ENCODE measurements around the gene CBFB.

Gene CBFB

DNA sequence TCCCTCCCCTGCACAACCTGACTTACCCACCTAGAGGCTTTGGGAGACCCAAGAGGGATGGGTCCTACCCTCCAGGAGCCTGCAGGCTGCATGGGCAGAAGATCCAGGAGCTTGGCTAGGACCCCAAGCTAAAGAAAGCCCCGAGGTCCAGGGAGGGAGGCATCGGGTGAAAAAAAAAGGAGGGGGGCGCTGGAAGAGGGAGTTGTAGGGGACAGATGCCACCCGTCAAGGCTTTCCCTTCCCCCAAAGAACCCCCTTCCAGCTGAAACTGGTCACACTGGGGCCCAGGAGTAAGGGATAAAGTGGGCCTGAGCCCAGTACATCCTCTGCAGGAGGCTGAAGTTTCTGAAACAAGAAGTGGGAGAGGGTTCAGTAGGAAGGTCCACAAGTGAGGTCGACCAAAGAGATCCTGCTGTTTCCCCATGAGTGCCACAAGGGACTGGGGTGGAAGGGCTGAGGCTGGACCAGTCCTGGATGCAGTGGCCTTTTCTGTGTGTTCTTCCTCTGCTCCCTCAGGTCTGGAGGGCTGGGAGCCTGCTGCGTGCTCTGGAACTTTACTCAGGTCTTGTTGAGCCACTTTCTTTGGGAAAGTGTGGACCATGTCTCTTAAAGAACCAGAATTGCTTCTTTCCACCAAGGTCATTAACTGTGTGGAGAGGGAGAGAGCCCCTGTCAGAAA lies 14.2 kb upstream of the CBFB start:
- Histone ChIP-seq H2AFZ (ENCODE audit: low read length) (no peak overlapping the region), H3K79me2 (ENCODE audit: insufficient read depth, low read length) (no peaks in the 10 kb centered on the region), H3F3A (ENCODE audit: insufficient read depth, low read length) (no peaks in the 10 kb centered on the region), H3K4me3 (ENCODE audit: low read depth, low read length, poor library complexity, severe bottlenecking) (peak overlapping the region; percentile 55), H3K27ac (ENCODE audit: low read depth, low read length, poor library complexity, severe bottlenecking) (no peak overlapping the region), H3K4me2 (ENCODE audit: low read length) (peak overlapping the region; percentile 71), H3K9me3 (ENCODE audit: low read length) (no peaks in the 10 kb centered on the region), H3K36me3 (ENCODE audit: insufficient read depth, low read length) (no peaks in the 10 kb centered on the region; the same call in 1 of the 2 replicates), H3K9me2 (ENCODE audit: low read depth, low read length) (no peaks in the 10 kb centered on the region), H4K20me1 (ENCODE audit: insufficient read depth, low read length) (no peaks in the 10 kb centered on the region), H3K4me1 (ENCODE audit: insufficient read depth, low read length, severe bottlenecking) (peaks cover 13% of the 10 kb centered on the region), H3K9ac (ENCODE audit: low read length) (peak overlapping the region; percentile 40; the same call in 1 of the 2 replicates), H3K27me3 (ENCODE audit: insufficient read depth, low read length) (0 out of 2 replicates have a peak, but pooled peaks cover 4% of the 10 kb centered on the region)
- TF ChIP-seq CTCF (IDR thresholded peaks at IDR 0.05; ENCODE audit: low read length) (no peak), EZH2 (IDR thresholded peaks at IDR 0.05; ENCODE audit: borderline replicate concordance, low read length) (no peak)

DNA sequence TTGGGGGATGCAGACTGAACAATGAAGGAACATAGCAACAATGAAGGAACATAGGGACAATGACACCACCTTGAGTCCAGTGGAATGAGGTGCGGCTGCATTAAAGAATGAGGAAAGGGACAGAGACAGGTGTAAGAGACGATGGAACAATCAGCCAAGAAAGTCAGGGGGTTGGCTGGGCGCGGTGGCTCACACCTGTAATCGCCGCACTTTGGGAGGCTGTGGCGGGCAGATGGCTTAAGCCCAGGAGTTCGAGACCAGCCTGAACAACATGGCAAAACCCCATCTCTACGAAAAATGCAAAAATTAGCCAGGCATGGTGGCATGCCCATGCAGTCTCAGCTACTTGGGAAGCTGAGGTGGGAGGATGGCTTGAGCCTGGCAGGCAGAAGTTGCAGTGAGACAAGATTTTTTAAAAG lies 13.6 kb upstream of the CBFB start:
- Histone ChIP-seq H3K79me2 (ENCODE audit: insufficient read depth, low read length) (no peaks in the 10 kb centered on the region), H3K27me3 (ENCODE audit: insufficient read depth, low read length) (0 out of 2 replicates have a peak, but pooled peaks cover 4% of the 10 kb centered on the region), H4K20me1 (ENCODE audit: insufficient read depth, low read length) (no peaks in the 10 kb centered on the region), H3K27ac (ENCODE audit: low read depth, low read length, poor library complexity, severe bottlenecking) (no peak overlapping the region), H3F3A (ENCODE audit: insufficient read depth, low read length) (no peaks in the 10 kb centered on the region), H2AFZ (ENCODE audit: low read length) (no peak overlapping the region), H3K9ac (ENCODE audit: low read length) (no peak overlapping the region), H3K9me2 (ENCODE audit: low read depth, low read length) (no peaks in the 10 kb centered on the region), H3K9me3 (ENCODE audit: low read length) (no peaks in the 10 kb centered on the region), H3K4me1 (ENCODE audit: insufficient read depth, low read length, severe bottlenecking) (peaks cover 13% of the 10 kb centered on the region), H3K36me3 (ENCODE audit: insufficient read depth, low read length) (no peaks in the 10 kb centered on the region; the same call in 1 of the 2 replicates), H3K4me2 (ENCODE audit: low read length) (no peak overlapping the region), H3K4me3 (ENCODE audit: low read depth, low read length, poor library complexity, severe bottlenecking) (no peak overlapping the region)
- no peak for TF ChIP-seq EZH2 (IDR thresholded peaks at IDR 0.05; ENCODE audit: borderline replicate concordance, low read length)
- TF ChIP-seq CTCF (IDR thresholded peaks at IDR 0.05; ENCODE audit: low read length), result no peak

DNA sequence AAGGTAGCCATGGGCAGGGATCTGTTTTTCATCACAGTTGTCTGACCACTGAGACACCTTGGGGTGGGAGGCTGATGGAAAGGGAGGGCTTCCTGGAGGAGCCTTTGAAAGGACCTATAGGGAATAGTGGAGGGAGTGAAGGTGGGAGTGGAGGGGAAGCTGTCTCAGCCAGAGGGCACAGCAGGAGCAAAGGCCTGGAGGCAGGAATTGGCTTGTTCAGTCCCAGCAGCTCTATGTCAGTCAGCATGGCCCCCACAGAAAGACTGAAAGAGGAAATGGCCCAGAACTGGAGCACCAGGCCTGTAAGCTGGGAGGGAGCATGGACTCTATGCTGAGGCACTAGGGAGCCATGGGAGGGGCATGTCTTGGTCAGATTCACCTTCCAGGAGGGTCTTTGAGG lies 12.8 kb upstream of the CBFB start:
- Histone ChIP-seq H3F3A (ENCODE audit: insufficient read depth, low read length) (no peaks in the 10 kb centered on the region), H2AFZ (ENCODE audit: low read length) (no peak overlapping the region), H3K27me3 (ENCODE audit: insufficient read depth, low read length) (0 out of 2 replicates have a peak, but pooled peaks cover 4% of the 10 kb centered on the region), H3K9me3 (ENCODE audit: low read length) (no peaks in the 10 kb centered on the region), H3K27ac (ENCODE audit: low read depth, low read length, poor library complexity, severe bottlenecking) (no peak overlapping the region), H3K4me2 (ENCODE audit: low read length) (no peak overlapping the region), H3K9ac (ENCODE audit: low read length) (no peak overlapping the region), H4K20me1 (ENCODE audit: insufficient read depth, low read length) (no peaks in the 10 kb centered on the region), H3K36me3 (ENCODE audit: insufficient read depth, low read length) (no peaks in the 10 kb centered on the region; the same call in 1 of the 2 replicates), H3K4me1 (ENCODE audit: insufficient read depth, low read length, severe bottlenecking) (peaks cover 13% of the 10 kb centered on the region), H3K4me3 (ENCODE audit: low read depth, low read length, poor library complexity, severe bottlenecking) (no peak overlapping the region), H3K79me2 (ENCODE audit: insufficient read depth, low read length) (no peaks in the 10 kb centered on the region), H3K9me2 (ENCODE audit: low read depth, low read length) (no peaks in the 10 kb centered on the region)
- TF ChIP-seq EZH2 (IDR thresholded peaks at IDR 0.05; ENCODE audit: borderline replicate concordance, low read length) (no peak), CTCF (IDR thresholded peaks at IDR 0.05; ENCODE audit: low read length) (no peak)

Measured in OCI-LY1 (cell line).